Cardiac atrium fibroblast (primary cell): ENCODE data around the gene ELOVL1. TPM values are rescaled to one million over a fixed set of nuclear protein-coding genes. Genes with fewer than 3 reads are reported as not detected.

Experiments used
- total RNA-seq: library from RNA; depleted of rRNA; stranded (reverse); fragments of >200 nt; gene quantifications from 2 replicates; pipeline ENCODE4 v1.2.3, GENCODE V29; 2015

Gene ELOVL1
- total RNA-seq: 69.7 and 105 TPM in 2 replicates

DNA sequence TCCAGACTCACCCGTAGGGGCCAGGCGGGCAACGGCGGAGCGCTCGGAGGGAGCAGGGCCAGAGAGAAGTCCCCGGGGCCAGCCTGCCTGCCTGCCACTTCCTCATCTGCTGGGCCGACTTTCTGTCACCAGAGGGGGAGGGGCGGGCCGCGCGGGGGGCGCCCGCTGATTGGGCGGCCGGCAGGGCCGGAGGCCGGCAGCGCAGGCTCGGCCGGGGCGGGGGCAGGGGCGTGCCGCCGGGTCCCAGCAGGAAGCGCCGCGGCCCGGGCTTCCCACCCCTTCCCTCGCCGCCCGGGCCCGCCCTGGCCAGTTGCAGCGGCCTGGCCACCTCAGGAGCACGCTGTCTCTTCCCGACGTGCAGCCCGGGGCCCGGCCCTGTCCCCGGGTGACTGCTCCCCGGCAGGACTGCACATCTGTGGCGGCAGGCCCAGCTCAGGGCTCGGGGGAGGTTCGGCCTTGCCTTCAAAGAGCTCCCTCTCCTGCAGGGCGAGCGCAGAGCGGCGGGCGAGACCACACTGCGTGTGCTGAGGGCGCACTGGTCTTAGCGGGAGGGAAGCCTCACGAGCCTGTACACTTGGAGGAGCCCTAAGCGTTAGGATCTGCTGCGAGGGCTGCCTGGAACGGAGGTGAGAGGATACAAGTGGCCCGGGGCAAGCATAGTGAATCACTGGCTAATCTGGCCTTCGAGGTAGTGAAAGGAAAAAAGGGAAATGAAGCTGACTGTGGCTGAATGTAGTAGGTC is at the start of gene ELOVL1:
Gene ELOVL1, minus strand, starts transcription at position 108 of the 742 bp plus-strand sequence. CDS start 2,402 bp downstream, outside the sequence.

DNA sequence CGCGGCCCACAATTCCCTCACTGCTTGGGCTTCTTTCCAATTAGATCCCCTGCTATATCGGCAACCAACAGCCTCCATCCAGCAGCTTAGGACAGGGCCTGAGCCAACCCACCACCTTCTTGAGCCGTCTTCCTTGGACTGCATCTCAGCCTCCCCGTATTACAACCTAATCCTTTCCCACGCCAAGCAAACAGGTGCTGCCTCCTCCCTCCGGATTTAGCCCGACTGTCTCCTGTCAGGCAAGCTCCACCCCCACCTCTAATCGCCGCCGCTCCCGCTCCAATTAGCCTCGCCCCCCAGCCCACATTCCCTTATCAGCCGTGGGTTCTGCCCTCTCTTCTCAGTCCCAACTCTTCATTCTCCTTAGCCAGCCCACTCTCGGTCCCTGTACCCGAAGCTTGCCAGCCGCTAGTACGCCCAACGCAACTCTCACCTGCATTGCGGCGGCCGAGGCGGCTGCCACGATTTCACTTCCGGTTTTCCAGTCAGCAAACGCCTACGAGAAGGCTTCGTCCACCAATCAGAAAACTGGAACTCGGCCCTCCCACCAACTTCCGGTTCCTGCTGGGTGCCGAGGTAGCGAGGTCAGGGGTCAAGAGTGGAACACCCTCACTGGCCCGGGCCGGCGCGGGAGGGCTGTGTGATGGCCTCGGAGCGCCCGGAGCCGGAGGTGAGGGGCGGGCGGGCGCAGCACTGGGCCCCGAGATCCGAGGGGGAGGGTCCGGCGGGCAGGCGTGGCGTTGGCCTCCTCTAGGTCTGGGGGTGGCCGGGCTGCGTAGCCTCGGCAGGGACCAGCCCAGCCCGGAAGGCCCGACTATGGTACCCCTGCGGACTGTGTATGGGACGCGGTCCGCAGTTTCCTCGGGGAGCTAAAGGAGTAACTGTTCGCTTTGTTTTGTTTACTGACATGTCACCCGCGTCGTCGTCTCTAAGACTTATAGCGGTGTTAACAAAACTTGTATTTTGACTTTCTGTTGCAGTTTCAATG is 21.8 kb upstream of the ELOVL1 start, which contains the start of the genes MED8 and SZT2:
Gene MED8, minus strand, starts transcription at position 475 of the 988 bp plus-strand sequence. Its CDS starts 36 bp downstream, at position 439.
Gene SZT2, plus strand, starts transcription at position 574 of the 988 bp plus-strand sequence. Its CDS starts 70 bp downstream, at position 644.

DNA sequence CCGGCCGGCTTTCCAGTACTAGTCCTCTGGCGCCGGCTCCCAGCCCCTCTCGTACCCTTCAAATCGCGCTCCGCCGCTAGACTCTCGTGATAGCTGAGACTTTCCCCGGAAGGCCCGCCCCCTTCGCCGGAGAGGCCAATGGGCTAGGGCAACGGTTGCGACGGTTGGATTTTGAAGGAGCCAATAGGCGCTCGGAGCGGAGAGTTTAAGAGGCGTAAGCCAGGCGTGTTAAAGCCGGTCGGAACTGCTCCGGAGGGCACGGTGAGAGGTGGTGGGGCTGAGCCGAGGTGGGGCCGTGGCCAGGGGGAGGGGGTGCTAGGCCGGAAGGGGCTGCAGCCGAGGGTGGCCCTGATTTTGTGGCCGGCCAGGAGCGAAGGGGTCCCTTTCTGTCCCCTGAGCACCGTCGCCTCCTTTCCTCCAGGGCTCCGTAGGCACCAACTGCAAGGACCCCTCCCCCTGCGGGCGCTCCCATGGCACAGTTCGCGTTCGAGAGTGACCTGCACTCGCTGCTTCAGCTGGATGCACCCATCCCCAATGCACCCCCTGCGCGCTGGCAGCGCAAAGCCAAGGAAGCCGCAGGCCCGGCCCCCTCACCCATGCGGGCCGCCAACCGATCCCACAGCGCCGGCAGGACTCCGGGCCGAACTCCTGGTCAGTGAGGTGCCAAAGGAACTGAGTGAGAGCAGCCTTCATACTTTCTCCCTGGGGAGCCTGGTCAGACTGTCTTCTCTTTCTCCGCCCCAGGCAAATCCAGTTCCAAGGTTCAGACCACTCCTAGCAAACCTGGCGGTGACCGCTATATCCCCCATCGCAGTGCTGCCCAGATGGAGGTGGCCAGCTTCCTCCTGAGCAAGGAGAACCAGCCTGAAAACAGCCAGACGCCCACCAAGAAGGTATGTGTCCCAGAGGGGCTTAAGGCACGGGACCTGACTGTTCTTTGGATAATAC is 8.8 kb downstream of the ELOVL1 start, which contains the start of gene CDC20:
Gene CDC20, plus strand, starts transcription at position 236 of the 948 bp plus-strand sequence. Its CDS starts 235 bp downstream, at position 471.

DNA sequence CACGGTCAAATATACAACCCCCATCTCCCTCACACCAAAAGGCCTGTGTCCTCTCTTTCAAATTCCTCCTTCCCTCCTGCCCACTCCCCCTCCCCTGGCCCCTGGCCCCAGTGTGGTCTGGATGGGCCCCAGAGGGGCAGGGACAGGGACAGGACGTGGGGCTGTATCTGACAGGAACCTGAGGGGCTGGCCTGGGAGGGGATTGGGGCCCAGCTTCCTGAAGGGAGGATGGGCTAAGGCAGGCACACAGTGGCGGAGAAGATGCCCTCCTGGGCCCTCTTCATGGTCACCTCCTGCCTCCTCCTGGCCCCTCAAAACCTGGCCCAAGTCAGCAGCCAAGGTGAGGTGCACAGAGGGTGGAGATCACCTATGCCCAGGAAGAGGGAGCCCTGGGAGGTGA is 30.2 kb downstream of the ELOVL1 start, which contains the start of gene MPL:
Gene MPL, plus strand, starts transcription at position 231 of the 400 bp plus-strand sequence. Its CDS starts 31 bp downstream, at position 262.

Other genes starting within 250 kb of the ELOVL1 start
- gene EBNA1BP2, start 195.7 kb downstream of the ELOVL1 start, total RNA-seq: 92.8 and 95.1 TPM in 2 replicates
- under 0.01 and 1.4 TPM in 2 replicates for gene CFAP57, start 195.7 kb downstream of the ELOVL1 start, total RNA-seq
- not detected in 2 replicates for gene TMEM125, start 98.0 kb downstream of the ELOVL1 start, total RNA-seq
- not detected in 2 replicates for gene C1orf210, start 82.4 kb downstream of the ELOVL1 start, total RNA-seq
- gene TIE1, start 67.0 kb downstream of the ELOVL1 start, total RNA-seq: 3.8 and 11.7 TPM in 2 replicates
- not detected in 2 replicates for gene MPL, start 30.2 kb downstream of the ELOVL1 start, total RNA-seq
- gene CDC20, start 9.0 kb downstream of the ELOVL1 start, total RNA-seq: 27.6 and 33.9 TPM in 2 replicates
- gene MED8, start 21.8 kb upstream of the ELOVL1 start, total RNA-seq: 50.2 and 53.5 TPM in 2 replicates
- gene SZT2, start 21.9 kb upstream of the ELOVL1 start, total RNA-seq: 12.5 and 16.2 TPM in 2 replicates
- 38.2 and 54.9 TPM in 2 replicates for gene HYI, start 85.9 kb upstream of the ELOVL1 start, total RNA-seq
- 48.9 and 58.5 TPM in 2 replicates for gene PTPRF, start 162.9 kb upstream of the ELOVL1 start, total RNA-seq